CD14-positive monocyte (primary cell): Measurements from ENCODE around the gene NXPH4. TPM values are rescaled to one million over a fixed set of nuclear protein-coding genes. Genes with fewer than 3 reads are reported as not detected.

Experiments
- DNase-seq, 3 donors: peaks; one replicate each; pipeline ENCODE4 v3.0.0-alpha.2; 2011 to 2022
- H2AFZ ChIP-seq: 2 replicates; pipeline ENCODE4 v1.6.0; 2012; ENCODE audit warnings: mild to moderate bottlenecking, low read depth, low read length, inconsistent platforms; ENCODE audit not compliant: insufficient read depth, poor library complexity, severe bottlenecking
- H3K27ac ChIP-seq, 2 donors: 1 replicate in 1 of 2; 2 replicates in 1 of 2; pipeline ENCODE4 v1.5.1; 2012 to 2013; ENCODE audit warnings: low read length in 2 of 2, control low read depth in 1 of 2, inconsistent platforms in 1 of 2, low read depth in 1 of 2, mild to moderate bottlenecking in 1 of 2
- H3K27me3 ChIP-seq, 2 donors: one replicate each; pipeline versions ENCODE4 v1.6.0 to v1.6.1; 2011 to 2013; ENCODE audit warnings: low read length in 2 of 2; ENCODE audit not compliant: control insufficient read depth in 2 of 2, insufficient read depth in 2 of 2
- H3K36me3 ChIP-seq, 2 donors: replicated peaks in 1 of 2; 1 replicate in 1 of 2; 2 replicates in 1 of 2; pipeline versions ENCODE4 v1.5.1 to v1.6.1; 2012 to 2013; ENCODE audit warnings: low read length in 2 of 2, control low read depth in 1 of 2, inconsistent platforms in 1 of 2, mild to moderate bottlenecking in 1 of 2; ENCODE audit not compliant: insufficient read depth in 2 of 2, control insufficient read depth in 1 of 2
- H3K4me1 ChIP-seq, 2 donors: 1 replicate in 1 of 2; 2 replicates in 1 of 2; pipeline versions ENCODE4 v1.5.1 to v1.6.1; 2012 to 2013; ENCODE audit warnings: low read length in 2 of 2, control low read depth in 1 of 2, inconsistent platforms in 1 of 2, mild to moderate bottlenecking in 1 of 2, moderate library complexity in 1 of 2; ENCODE audit not compliant: insufficient read depth in 2 of 2, control insufficient read depth in 1 of 2
- H3K4me2 ChIP-seq: replicated peaks from 2 replicates; pipeline ENCODE3; 2012; ENCODE audit warnings: low read length, moderate library complexity, mild to moderate bottlenecking; ENCODE audit not compliant: poor library complexity, severe bottlenecking; ENCODE audit errors: extremely low read depth
- H3K4me3 ChIP-seq, 3 experiments: fragments of 200-600 bp in 1 of 3; sonication (generic) in 1 of 3; replicated peaks in 1 of 3; 1 replicate in 2 of 3; 2 replicates in 1 of 3; pipeline ENCODE4 v1.5.1; 2011 to 2013; ENCODE audit warnings: low read length in 3 of 3, mild to moderate bottlenecking in 3 of 3, control low read depth in 2 of 3, low read depth in 2 of 3, inconsistent platforms in 1 of 3, moderate library complexity in 1 of 3
- H3K79me2 ChIP-seq: 2 replicates; pipeline ENCODE4 v1.6.0; 2012; ENCODE audit warnings: mild to moderate bottlenecking, control low read depth, inconsistent platforms, low read length, moderate library complexity; ENCODE audit not compliant: insufficient read depth
- H3K9ac ChIP-seq: 2 replicates; pipeline ENCODE4 v1.6.0; 2017; ENCODE audit warnings: low read length, mild to moderate bottlenecking; ENCODE audit not compliant: insufficient read depth, poor library complexity, severe bottlenecking
- H3K9me3 ChIP-seq, 2 donors: replicated peaks in 1 of 2; 1 replicate in 1 of 2; 2 replicates in 1 of 2; pipeline versions ENCODE4 v1.5.1 to v1.6.1; 2012 to 2013; ENCODE audit warnings: low read length in 2 of 2, control low read depth in 1 of 2; ENCODE audit not compliant: control insufficient read depth in 1 of 2, insufficient read depth in 1 of 2
- H4K20me1 ChIP-seq: 2 replicates; pipeline ENCODE4 v1.6.0; 2012; ENCODE audit warnings: mild to moderate bottlenecking, low read length, control low read depth, moderate library complexity; ENCODE audit not compliant: insufficient read depth
- H3K27ac Mint-ChIP-seq, 7 donors: one replicate each; pipeline ENCODE4 v1.8.0; 2020; ENCODE audit warnings: mild to moderate bottlenecking in 7 of 7, mixed read lengths in 7 of 7, moderate library complexity in 6 of 7, inconsistent platforms in 2 of 7
- H3K27me3 Mint-ChIP-seq, 3 donors: one replicate each; pipeline ENCODE4 v1.8.0; 2021 to 2022; ENCODE audit warnings: low read depth in 3 of 3, mild to moderate bottlenecking in 3 of 3, mixed read lengths in 3 of 3, moderate library complexity in 3 of 3, inconsistent platforms in 1 of 3
- H3K36me3 Mint-ChIP-seq, 2 donors: one replicate each; pipeline ENCODE4 v1.8.0; 2020; ENCODE audit warnings: mixed read lengths in 2 of 2, inconsistent platforms in 1 of 2, mild to moderate bottlenecking in 1 of 2
- H3K4me1 Mint-ChIP-seq: one replicate; pipeline ENCODE4 v1.8.0; 2020; ENCODE audit warnings: mild to moderate bottlenecking, mixed read lengths
- H3K4me3 Mint-ChIP-seq, 2 donors: one replicate each; pipeline ENCODE4 v1.8.0; 2020; ENCODE audit warnings: mild to moderate bottlenecking in 2 of 2, mixed read lengths in 2 of 2, moderate library complexity in 1 of 2
- H3K9me3 Mint-ChIP-seq, 7 donors: one replicate each; pipeline ENCODE4 v1.8.0; 2020 to 2022; ENCODE audit warnings: mixed read lengths in 7 of 7, mild to moderate bottlenecking in 6 of 7, moderate library complexity in 6 of 7, inconsistent platforms in 2 of 7
- CTCF ChIP-seq: fragments of 200-600 bp; IDR thresholded peaks from one replicate; pipeline ENCODE4 v1.8.0; 2022; ENCODE audit warnings: antibody characterized with exemption, mild to moderate bottlenecking
- WGBS: methylation state at CpG from one replicate; pipeline ENCODE4 v1.1.5; 2013; ENCODE audit warnings: missing lambda C conversion rate; ENCODE audit not compliant: insufficient coverage; 5-methylcytosine and 5-hydroxymethylcytosine counted together
- intact Hi-C, 2 donors: fragments of 100-400 bp; cut with micrococcal nuclease; formaldehyde crosslinking; loops; one replicate each; pipeline versions ENCODE4 v1.15.0 to v1.15.1; 2023
- polyA plus RNA-seq, 3 donors: library from polyadenylated mRNA; depleted of rRNA in 1 of 3; unstranded in 2 of 3; stranded (reverse) in 1 of 3; fragments of 300-500 nt in 2 of 3; fragments of >200 nt in 1 of 3; fragmentation: Illumina TruSeq in 2 of 3; gene quantifications; 1 replicate in 2 of 3; 2 replicates in 1 of 3; pipeline ENCODE4 v1.2.3, GENCODE V29; 2012 to 2021

NXPH4 gene
- polyA plus RNA-seq, 3 donors = not detected

GRCh38 chr12:57224278-57224972 lies 7.8 kb downstream of the NXPH4 start:
- H3K9me3 Mint-ChIP-seq = peaks cover 0 to 40% (median 14%) of the 10 kb centered on the region in 7 donors
- no peak overlapping the region for H3K27ac ChIP-seq
- peaks cover 46% of the 10 kb centered on the region for H3K4me1 Mint-ChIP-seq
- peak overlapping the region in 1 of 2 donors; percentile 88 for H3K4me3 Mint-ChIP-seq
- no peak overlapping the region for H2AFZ ChIP-seq
- DNase-seq = no peak
- intact Hi-C loops = loop anchor here in 1 of 2 donors (2.0 kb wide), 1 partner anchor 14 kb away; no protein-coding TSS in a partner anchor
- no peak for TF ChIP-seq CTCF
- no peaks in the 10 kb centered on the region for H3K79me2 ChIP-seq
- H3K4me1 ChIP-seq = peaks cover 26 to 36% of the 10 kb centered on the region in 2 donors
- H3K9ac ChIP-seq = no peak overlapping the region
- no peak overlapping the region for H3K27ac Mint-ChIP-seq
- H3K4me2 ChIP-seq = peak overlapping the region; percentile 67
- H4K20me1 ChIP-seq = peaks cover 4% of the 10 kb centered on the region
- no peaks in the 10 kb centered on the region for H3K36me3 ChIP-seq
- peaks cover 0 to 47% of the 10 kb centered on the region in 2 donors for H3K9me3 ChIP-seq
- H3K27me3 ChIP-seq = peaks cover 75 to 86% of the 10 kb centered on the region in 2 donors
- 14% methylated on average over 24 of the region's 30 CpGs for WGBS
- H3K4me3 ChIP-seq = peak overlapping the region in 1 of 3 experiments; percentile 52
- peaks cover 6 to 29% of the 10 kb centered on the region in 2 donors for H3K36me3 Mint-ChIP-seq
- peaks cover 78 to 93% (median 90%) of the 10 kb centered on the region in 3 donors for H3K27me3 Mint-ChIP-seq

DNA sequence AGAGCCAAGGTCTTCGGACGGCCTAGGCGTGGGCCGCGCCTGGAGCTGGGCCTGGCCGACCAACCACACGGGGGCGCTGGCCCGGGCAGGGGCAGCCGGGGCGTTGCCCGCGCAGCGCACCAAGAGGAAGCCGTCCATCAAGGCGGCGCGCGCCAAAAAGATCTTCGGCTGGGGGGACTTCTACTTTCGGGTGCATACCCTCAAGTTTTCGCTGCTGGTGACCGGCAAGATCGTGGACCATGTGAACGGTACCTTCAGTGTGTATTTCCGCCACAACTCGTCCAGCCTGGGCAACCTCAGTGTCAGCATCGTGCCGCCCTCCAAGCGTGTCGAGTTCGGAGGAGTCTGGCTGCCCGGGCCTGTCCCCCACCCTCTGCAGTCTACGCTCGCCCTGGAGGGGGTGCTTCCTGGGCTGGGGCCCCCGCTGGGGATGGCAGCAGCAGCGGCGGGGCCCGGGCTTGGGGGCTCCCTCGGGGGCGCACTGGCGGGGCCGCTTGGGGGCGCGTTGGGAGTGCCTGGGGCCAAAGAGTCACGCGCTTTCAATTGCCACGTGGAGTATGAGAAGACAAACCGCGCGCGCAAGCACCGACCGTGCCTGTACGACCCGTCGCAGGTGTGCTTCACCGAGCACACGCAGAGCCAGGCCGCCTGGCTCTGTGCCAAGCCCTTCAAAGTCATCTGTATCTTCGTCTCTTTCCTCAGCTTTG lies 8.5 kb downstream of the NXPH4 start:
- no peak overlapping the region for H3K27ac ChIP-seq
- peak; percentile 88 for TF ChIP-seq CTCF
- H3K4me1 ChIP-seq = peaks cover 33 to 43% of the 10 kb centered on the region in 2 donors
- H2AFZ ChIP-seq = no peak overlapping the region
- peaks cover 4% of the 10 kb centered on the region for H4K20me1 ChIP-seq
- peaks cover 69 to 79% of the 10 kb centered on the region in 2 donors for H3K27me3 ChIP-seq
- H3K79me2 ChIP-seq = peaks cover 6% of the 10 kb centered on the region
- H3K9ac ChIP-seq = no peak overlapping the region
- Mint-ChIP-seq H3K36me3 (peaks cover 6 to 27% of the 10 kb centered on the region in 2 donors), H3K9me3 (peaks cover 0 to 40% (median 14%) of the 10 kb centered on the region in 7 donors), H3K27ac (no peak overlapping the region), H3K4me1 (peaks cover 52% of the 10 kb centered on the region), H3K4me3 (peak overlapping the region; percentile 58 to 89), H3K27me3 (peaks cover 73 to 87% (median 86%) of the 10 kb centered on the region in 3 donors)
- H3K4me2 ChIP-seq = peak overlapping the region; percentile 67
- peak overlapping the region in 1 of 3 experiments; percentile 52 for H3K4me3 ChIP-seq
- H3K36me3 ChIP-seq = no peaks in the 10 kb centered on the region
- 3% methylated on average over 61 of the region's 61 CpGs for WGBS
- DNase-seq = peak; percentile 70 to 77 (median 74)
- intact Hi-C loops = loop anchor here in 1 of 2 donors (2.0 kb wide), 1 partner anchor 14 kb away; no protein-coding TSS in a partner anchor
- peaks cover 0 to 42% of the 10 kb centered on the region in 2 donors for H3K9me3 ChIP-seq
